ENCODE measurements around the gene ANO4.

- no peak for TF ChIP-seq POLR2A (IDR thresholded peaks at IDR 0.05)
- no peak for TF ChIP-seq CTCF (IDR thresholded peaks at IDR 0.05)
These were observed 282.3 kb downstream of the ANO4 start for GRCh38 chr12:101076921-101077320.
